Renal cortical epithelial cell (primary cell): ENCODE results near the gene MAN1A2. TPM values are rescaled to one million over a fixed set of nuclear protein-coding genes. Genes with fewer than 3 reads are reported as not detected.
"Not testable (repeated sequence)": the region's sequence is repeated elsewhere in the genome, so short reads cannot be mapped to it uniquely, and the experiment has no call there.

ENCODE experiments used
- DNase-seq: peaks from one replicate; pipeline ENCODE4 v3.0.0-alpha.2; 2011; ENCODE audit warnings: low read depth
- total RNA-seq: library from RNA; depleted of rRNA; stranded (reverse); fragments of >200 nt; gene quantifications from 2 replicates; pipeline ENCODE4 v1.2.3, GENCODE V29; 2014

The MAN1A2 gene
- total RNA-seq, 1 donor from 2014 or later = 44.1 TPM

GRCh38 chr1:117398957-117399356, 31.7 kb downstream of the MAN1A2 start:
- DNase-seq = no peak

DNA sequence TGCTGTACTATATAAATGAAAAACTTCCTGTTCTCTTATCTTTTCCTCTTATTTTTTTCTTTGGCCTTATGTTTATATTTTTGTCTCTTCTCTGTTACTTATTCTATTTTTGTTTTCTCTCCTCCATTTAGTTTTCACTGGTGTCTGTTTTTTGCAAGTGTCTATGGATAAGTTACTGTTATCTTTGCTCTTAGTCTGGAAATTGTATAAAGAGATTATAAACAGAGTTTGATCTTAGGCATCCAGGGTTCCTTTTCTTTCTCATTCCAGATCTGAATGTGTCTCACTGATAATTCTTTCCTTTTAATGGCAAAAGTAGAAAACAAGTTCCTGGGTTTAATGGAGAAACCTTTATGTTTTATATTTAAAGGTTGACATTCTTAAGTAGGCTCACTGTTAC, 34.5 kb downstream of the MAN1A2 start:
- no peak for DNase-seq

DNA sequence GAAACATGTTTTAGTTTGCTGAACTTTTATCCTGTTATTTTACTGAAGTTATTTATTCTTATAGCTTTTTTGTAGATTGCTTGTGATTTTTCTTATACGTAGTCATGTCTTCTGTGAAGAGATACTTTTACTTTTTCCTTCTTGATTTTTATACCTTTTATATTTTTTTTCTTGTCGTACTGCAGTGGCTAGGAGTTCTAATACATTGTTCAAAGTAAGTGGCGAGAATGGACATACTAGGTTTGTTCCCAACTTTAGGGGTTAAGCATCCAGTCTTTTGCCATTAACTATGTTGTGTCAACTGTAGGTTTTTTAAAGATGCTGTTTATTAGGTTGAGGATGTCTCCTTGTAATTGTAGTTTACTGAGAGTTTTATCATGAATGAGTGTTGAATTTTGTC, 36.3 kb downstream of the MAN1A2 start:
- no peak for DNase-seq

DNA sequence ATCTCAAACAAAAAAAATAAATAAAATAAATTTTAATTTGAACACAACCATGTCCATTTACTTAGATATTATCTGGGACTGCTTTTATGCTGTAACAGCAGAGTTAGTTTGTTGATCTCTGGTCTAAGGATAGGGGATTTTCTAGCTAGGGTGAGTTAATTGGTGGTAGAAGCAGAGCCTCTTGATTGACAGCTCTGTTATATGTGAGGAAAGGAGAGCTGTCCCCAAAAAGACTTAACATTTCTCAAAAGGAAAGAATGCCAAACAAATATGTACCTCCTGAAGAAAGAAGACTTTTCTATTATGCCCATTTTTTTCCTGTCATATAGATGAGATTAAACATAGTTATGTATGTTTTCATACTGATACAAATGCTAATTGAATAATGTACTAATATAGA, 37.8 kb downstream of the MAN1A2 start:
- no peak for DNase-seq

GRCh38 chr1:117412472-117412871, 45.2 kb downstream of the MAN1A2 start:
- no peak for DNase-seq

DNA sequence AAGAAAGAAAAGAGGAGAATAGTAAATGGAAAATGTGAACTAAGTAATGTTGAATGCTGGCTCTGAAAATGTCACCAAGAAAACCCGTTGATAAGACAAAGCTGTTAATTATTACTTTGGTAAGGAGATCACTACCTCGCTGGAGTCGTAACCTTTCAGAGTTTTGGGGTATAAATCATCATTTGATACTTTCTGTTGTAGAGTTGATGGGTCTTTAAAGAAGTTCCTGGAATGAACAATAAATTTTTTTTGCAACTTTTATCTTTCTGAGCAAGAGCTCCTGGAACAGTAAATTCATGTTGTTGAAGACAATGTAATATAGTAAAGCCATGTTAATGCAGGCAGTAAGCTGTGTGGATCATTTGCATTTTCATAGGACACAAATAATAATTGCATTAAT, 46.2 kb downstream of the MAN1A2 start:
- DNase-seq = no peak

GRCh38 chr1:117414943-117415342, 47.7 kb downstream of the MAN1A2 start:
- DNase-seq = no peak

GRCh38 chr1:117416004-117416403, 48.8 kb downstream of the MAN1A2 start:
- DNase-seq = no peak

DNA sequence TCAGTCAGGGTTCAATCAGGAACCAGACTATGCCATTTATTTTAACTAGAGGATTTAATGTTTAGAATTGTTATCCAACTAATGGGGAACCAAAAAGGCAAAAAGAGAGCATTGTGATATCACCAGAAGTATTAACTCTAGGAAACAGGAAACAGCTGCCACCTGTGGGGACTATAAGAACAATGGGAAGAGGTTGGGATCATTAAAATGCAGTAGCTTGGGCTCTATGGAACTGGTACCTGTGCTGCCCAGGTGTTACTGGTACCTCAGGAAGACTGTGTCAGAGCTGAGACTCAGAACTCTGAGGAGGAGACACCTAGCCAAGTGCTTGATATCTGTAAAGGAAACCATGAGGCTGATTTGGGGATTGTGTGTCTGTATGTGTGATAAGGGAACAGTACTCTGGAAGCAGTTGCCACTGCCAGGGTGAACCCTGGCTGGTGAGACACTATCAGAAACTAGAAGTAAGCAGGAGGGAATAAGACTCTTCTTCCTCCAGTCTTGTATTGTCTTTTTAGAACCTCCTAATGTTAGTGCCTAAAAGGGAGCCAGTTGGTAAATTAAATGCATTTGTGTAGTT, 49.4 kb downstream of the MAN1A2 start:
- DNase-seq = no peak

DNA sequence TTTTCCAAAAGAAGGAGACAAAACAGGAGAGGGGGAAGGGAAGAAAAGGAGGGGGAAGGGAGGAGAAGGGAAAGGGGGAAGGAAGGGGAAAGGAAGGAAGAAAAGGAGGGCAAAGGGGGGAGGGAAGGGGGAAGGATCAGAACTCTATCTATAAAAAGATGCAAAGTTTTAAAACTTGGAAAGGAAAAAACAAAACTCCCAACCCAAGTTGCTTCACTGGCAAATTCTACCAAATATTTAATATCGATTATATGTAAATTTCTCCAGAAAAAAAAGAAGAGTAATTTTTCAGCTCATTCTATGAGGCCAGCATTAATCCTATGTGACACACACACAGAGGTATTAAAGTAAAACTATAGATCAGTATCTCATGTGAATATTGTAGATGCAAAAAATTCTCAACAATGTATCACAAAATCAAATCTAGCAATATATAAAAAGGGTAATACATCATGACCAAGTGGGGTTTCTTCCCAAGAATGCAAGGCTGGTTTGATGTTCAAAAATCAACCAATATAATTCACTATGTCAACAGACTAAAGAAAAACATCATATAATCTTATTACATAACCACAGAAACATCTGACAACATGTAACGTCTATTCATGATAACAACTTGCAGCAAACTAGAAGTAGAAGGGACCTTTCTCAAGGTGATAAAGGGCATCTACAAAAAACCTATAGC, 57.9 kb downstream of the MAN1A2 start:
- no peak for DNase-seq

GRCh38 chr1:117427297-117427696, 60.0 kb downstream of the MAN1A2 start:
- no peak for DNase-seq

DNA sequence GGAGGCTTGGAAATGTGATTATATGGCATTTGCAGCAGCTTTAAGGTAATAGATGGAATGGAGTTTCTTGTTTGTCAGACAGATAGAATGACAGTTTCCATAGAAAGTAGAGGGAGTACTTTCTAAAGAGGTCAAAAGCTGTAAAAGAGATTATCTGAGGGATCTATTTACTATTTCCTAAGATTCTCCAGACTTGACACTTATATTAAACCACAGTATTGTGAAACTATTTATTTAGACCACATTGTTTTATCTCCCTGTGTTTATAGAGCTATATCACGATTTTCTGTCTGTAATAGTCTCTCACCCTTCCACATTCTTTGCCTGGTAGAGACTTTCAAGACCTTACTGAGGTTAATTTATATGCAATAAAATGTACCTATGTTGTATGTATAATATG, 66.7 kb downstream of the MAN1A2 start:
- DNase-seq = no peak

DNA sequence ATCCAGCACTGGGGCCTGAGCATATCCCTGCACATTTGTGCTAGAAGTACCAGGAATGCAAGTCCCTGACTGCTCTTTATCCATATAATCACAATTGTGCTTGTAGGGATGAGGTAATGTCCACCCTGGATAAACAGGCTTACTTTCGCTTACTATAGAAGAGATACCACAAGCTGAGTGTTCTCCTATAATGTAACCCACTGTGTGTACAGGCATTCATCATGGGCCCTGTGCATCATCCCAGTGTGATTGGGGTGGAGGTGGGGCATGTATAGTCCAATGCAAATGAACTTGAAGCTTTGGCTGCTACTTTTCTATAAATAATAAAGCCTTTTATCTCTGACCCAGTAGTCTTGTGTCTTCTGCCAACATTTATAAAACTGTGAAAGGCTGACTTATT, 69.3 kb downstream of the MAN1A2 start:
- no peak for DNase-seq

DNA sequence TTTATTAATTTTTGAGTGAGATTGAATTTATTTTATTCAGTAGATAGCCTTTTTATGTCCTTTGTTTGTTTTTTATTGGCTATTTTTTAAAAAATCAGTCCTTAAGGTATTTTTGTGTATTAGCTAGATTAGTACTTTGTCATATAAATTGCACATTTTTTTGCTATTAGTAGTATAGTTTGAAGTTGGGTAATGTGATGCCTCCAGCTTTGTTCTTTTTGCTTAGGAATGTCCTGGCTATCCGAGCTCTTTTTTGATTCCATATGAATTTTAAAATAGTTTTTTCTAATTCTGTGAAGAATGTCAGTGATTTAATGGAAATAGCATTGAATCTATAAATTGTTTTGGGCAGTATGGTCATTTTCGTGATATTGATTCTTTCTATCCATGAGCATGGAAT, 80.4 kb downstream of the MAN1A2 start:
- no peak for DNase-seq

DNA sequence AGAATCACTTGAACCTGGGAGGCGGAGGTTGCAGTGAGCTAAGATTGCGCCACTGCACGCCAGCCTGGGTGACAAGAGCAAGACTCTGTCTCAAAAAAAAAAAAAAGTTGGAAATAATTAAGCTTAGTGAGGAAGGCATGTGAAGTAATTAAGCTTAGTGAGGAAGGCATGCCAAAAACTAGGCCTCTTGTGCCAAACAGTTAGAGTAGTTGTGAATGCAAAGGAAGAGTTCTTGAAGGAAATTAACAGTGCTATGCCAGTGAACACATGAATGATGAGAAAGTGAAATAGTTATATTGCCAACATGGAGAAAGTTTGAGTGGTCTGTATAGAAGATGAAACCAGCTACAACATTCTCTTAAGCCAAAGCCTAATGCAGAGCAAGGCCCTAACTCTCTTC, 85.0 kb downstream of the MAN1A2 start:
- no peak for DNase-seq

GRCh38 chr1:117453958-117454357, 86.7 kb downstream of the MAN1A2 start:
- no peak for DNase-seq

- DNase-seq = not testable (repeated sequence)
These were observed 91.2 kb downstream of the MAN1A2 start for GRCh38 chr1:117458410-117458809.

DNA sequence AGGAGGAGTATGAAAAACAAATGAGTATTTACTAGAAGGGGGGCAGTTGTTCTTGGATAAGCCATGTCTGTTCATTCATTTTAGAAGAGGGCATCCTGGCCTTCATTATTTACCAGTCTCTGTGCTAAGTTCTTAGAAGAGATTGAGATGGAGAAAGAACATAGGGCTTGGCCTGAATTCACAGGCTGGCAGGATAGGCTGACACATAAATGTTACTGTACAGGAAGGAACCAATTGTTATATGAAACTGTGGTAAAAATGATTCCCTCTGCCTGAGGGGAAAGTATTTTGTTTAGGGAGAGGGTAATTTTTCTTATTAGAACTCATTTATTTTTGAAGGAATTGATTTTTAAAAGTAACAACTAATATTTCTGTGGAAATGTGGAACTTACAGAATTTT, 99.5 kb downstream of the MAN1A2 start:
- DNase-seq = no peak

- DNase-seq = no peak
These were observed 100.1 kb downstream of the MAN1A2 start for GRCh38 chr1:117467336-117467735.

- DNase-seq = no peak
These were observed 105.8 kb downstream of the MAN1A2 start for GRCh38 chr1:117473063-117473462.

DNA sequence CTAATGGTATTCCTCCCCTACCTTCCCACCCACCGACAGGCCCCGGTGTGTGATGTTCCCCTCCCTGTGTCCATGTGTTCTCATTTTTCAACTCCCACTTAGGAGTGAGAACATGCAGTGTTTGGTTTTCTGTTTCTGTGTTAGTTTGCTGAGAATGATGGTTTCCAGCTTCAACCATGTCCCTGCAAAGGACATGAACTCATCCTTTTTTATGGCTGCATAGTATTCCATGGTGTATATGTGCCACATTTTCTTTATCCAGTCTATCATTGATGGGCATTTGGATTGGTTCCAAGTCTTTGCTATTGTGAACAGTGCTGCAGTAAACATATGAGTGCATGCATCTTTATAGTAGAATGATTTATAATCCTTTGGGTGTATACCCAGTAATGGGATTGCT, 108.2 kb downstream of the MAN1A2 start:
- not testable (repeated sequence) for DNase-seq

- no peak for DNase-seq
These were observed 111.8 kb downstream of the MAN1A2 start for GRCh38 chr1:117479086-117479485.

DNA sequence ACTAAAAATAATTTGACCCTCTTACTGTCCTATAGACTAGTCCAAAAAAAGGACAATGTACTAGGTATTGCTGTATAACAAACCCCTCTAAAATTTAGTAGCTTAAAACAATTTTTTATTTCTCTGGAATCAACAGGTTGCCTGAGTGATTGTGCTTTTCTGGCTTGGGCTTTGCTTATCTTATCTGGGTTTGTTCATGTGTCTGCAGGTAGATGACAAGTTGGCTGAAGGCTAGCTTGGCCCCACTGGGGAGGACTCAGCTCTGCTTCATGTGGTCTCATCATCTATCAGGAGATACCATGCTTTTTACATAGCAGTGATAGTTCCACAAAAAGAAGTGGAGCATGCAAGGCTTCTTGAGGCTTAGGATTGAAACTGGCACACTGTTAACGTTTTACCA, 114.2 kb downstream of the MAN1A2 start:
- DNase-seq = no peak

GRCh38 chr1:117493906-117494305, 126.7 kb downstream of the MAN1A2 start:
- DNase-seq = peak; percentile 69
